HL-60/S4 treated with phorbol 12-myristate 13-acetate at 8.2 ng/mL for 4 days and 3 days (cell line): Measurements from ENCODE around the gene DOK6.

Experiments
- in situ Hi-C: fragments of 300-500 bp; cut with MboI; formaldehyde crosslinking; loops from 2 replicates; pipeline ENCODE4 v1.15.0; 2022; ENCODE audit warnings: low sequenced_read_pairs

DOK6 gene

DNA sequence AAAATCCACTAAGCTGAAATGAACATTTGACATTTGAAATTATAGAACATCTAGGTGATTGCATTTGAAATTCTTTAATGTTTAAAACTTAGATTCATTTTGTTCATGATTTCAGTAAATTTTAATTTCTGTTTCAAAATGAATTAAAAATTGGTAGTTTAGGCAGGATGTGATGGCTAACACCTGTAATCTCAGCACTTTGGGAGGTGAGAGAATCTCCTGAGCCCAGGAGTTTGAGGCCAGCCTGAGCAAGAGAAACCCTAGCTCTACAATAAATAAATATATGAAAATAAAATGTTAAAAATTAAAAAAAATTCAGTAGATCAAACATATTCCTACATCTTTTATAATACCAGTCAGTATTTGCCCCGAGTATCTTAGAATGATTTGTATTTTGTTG is 330.0 kb downstream of the DOK6 start:
- in situ Hi-C loops, result no loop called here

DNA sequence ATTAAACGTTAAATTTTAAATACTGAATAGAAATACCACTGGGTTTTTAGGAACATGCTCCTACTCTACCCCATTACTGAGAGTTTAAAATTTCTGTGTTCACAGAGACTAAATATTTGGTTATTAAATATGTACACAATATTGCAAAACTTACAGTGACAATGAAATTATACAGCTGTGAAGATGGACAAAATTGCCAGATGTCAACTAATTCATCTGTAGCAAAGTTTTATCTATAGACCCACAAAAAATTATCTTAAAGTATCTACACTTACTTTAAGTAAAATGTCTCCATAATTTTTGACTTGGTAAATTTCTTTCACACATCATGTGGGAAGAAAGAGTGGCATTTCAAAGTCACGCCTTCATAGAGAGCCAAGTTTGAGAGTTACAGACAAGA is 333.8 kb downstream of the DOK6 start:
- in situ Hi-C loops, result no loop called here

DNA sequence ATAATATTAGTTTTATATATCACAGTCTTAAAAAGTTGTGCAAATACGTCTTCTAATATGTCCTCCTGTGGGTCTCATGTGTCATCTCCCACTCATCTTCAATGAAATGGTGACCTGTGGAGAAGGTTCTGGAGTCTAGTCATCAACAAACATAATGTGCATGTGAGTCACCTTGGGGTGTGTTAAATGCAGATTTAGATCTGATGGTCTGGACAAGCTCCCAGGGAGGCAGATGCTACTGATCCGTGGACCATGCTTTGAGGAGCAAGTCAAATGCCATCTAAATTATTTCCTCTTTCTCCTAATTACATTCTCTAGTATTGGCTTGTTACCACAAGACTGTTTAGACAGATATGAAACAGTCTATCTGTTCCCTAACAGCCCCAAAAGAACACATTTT is 336.0 kb downstream of the DOK6 start:
- in situ Hi-C loops, result no loop called here

DNA sequence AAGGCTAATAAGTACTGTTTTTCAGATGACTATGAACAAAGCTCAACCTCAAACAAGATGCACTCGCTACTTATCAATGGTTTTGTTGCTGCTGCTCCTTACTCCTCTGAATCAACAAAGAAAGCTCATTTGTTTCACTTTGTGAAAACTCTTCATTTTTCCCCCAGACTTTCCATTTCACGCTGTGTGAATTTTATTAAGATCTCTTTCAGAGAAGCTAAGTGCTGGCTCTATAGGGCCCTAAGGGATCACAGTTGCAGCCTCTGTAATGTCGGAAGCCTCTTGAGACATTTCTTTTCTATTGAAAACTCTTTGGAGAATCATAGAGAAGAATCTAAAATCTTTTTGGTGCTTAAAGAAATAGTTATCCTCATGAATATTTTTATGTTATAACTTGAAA is 337.2 kb downstream of the DOK6 start:
- in situ Hi-C loops, result no loop called here

DNA sequence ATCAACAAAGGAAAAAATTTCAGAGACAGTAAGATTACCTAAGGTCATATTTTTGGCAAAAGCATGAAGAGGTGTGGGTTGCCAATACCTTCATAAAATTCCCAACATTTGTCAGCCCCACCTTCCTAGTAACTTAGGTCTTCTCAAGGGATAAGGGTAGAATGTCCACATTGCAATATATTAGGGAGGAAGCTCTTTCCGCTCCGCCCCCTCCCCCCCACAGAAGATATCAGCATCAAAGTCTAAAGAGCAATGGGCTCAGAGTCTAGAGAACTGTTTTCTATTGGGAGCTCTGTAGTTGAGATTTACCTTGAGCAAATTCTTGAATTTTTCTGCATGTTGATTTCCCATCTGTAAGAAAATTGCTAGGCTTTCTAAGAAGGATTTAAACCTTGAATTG is 346.7 kb downstream of the DOK6 start:
- in situ Hi-C loops, result no loop called here

DNA sequence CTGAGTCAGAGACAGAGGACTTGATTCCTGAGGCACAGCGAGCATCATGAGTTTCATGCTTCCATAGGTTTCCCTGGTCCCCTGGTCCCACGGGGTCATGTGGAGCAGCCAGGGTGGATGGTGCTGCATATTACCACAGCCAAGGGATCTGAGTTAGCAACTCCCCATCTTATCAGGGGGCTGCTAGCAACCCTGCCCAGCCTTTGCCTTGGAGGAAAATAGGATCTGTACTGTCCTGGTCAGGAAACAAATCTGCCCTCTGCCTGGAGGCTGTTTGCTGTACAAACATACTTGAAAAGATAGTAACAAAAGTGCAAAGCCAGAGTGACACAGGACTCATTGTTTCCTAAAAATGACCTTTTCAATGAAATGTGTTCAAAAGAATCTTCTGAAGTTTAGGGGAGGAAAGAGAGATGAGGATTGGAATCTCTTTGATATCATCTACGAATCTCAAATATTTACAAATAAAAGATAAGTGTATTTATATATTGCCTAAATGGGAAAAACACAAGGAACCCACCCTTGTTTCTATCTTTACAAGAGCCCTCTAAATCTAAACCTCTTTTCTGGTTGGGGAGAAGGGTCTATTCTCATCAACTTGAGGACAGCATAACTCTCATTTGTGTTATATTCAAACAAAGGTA is 352.2 kb downstream of the DOK6 start:
- in situ Hi-C loops, result no loop called here

DNA sequence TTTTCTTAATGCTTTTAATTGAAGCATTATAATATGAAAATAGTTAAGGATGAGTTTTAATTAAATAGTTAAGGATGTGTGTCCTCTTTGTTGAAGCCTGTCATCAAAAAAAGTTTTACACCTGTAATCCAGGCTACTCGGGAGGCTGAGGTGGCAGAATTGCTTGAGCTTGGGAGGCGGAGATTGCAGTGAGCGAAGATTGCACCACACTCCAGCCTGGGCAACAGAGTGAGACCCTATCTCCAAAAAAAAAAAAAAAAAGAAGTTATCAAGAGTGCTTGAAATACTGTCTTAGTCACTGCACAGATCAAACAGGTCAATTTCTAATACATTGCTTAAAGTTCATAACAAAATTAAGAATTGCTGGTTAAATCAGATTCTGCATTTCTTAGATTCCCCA is 353.4 kb downstream of the DOK6 start:
- in situ Hi-C loops, result no loop called here

DNA sequence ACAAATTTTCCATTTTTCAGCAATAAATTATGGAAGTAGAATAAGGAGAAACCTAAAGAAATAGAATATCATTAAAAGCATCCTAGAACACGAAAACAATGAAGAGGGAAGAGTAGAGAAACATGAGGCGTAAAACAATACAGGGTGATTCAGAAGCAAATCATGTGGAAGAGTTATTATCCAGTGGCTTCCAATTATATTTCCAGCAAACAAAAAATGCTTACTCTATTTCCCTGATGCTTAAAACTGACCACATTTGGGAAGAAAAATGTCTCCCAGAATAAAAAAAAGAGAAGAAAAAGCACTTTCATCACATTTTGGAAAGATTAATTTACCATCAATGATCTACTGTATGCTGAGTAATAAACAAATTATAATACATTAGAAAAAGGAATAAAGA is 354.4 kb downstream of the DOK6 start:
- in situ Hi-C loops, result no loop called here

DNA sequence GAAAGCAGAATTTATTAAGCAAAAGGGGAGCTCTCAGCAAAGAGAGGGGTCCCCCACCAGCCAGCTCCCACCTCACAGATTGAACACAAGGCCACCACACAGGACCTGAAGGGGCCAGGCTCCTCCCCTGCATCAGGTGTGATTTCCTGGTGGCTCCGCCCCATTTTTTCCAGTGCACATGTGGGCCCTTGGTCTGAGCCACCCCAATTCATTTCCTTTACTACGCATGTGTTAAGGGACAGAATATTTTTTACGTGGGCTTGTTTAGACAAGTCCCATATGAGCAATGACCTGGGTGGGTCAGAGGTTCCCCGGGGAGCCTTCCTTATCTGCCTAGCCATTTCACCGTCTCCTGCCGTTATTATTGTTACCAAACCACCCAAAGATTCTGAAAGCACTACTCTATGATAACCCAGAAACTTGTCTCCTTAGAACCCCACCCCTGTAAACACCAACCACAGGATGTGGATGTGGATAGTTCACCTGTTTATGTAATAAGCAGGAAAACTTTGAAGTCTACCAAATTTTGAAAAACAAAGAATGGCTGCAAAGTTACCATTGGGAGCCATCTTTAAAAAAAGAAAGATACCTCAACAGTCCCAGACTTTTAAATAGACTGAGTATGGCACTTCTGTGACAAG is 355.3 kb downstream of the DOK6 start:
- in situ Hi-C loops, result no loop called here

DNA sequence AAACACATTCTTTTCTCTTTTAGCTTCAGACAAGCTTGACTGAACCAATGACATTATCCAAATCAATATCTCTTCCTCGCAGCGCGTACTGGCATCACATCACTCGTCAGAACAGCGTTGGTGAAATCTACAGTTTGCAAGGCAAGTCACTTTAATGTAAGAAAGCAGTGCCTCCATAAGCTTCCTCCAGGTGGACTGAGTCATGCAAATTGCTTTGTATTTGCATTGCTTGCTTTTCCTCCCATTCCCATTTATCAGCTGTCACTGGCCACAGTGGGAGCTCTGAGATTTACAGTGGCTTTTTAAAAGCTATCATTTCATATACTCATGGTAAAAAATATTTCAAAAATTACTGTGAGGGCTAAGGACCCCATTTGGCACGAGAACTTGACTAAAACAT is 357.0 kb downstream of the DOK6 start:
- in situ Hi-C loops, result no loop called here

DNA sequence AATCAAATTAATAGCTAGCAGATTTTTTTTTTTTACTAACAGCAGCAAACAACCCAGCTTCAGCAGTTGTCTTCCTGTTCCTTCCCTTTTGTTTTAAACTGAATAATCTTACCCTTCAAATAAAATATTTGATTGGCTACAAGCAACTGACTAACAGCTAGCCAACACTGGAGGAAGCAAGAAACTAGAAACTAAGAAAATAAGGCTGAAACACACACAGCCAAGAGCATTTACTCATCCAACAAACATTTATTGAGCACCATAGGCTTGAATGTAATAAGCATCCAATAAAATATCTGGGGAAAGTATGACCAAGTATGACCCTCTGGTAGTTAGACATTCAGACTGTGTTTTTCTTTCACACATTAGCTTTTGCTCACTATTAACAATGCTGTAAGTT is 357.8 kb downstream of the DOK6 start:
- in situ Hi-C loops, result no loop called here

DNA sequence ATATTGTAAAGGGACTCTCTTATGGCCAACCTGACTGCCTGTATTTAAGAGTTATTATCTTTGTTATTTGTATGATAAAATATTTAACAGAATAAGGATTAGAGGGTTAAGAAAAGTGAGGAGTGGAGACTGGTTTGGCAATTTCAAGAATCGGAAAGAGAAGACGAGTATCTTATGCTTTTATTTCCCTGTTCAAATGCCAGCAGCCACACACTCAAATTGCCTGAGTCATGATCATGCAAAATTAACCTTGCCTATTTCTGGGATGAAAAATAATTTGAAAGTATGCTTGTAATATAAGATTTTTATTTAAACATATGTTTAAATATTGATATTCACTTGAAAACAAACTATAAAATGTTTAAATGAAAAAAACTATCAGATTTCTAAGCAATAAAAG is 358.4 kb downstream of the DOK6 start:
- in situ Hi-C loops, result no loop called here

DNA sequence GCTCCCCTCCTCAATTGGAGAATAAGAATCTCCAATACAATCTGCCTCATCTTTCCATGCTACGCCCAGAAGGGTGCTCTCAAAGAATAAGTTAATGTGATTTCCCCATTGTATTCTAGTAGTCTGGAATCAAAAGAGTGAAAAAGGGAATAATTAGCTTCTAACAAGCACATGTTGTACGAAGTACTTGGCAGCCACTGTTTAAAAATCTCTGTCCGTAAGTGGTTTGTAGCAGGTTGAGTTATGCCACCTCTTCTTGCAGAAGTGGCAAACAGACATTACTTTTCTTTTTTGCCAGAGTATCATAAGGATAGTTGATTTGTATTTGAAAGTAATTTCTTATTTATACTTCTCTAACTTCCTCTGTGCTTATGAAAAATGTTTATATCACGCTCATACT is 362.3 kb downstream of the DOK6 start:
- in situ Hi-C loops, result no loop called here

DNA sequence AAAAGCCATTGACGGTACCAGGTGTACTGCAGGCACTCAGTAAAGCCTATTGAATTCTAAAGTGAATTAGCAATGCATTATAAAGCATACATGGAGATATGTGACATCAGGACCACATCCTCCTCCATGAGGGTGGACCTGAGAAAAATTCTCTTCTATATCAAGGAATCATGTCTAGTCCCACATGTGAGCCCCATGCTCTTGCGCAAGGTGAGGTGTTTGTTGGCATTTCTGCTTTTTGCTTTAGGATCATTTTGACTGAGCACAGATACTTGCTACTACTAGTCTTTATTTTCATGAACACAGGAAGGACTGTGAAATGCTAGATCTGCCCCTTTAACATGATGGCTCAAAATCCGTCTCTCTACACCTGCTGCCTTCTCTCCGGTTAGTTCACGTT is 363.1 kb downstream of the DOK6 start:
- in situ Hi-C loops, result no loop called here

DNA sequence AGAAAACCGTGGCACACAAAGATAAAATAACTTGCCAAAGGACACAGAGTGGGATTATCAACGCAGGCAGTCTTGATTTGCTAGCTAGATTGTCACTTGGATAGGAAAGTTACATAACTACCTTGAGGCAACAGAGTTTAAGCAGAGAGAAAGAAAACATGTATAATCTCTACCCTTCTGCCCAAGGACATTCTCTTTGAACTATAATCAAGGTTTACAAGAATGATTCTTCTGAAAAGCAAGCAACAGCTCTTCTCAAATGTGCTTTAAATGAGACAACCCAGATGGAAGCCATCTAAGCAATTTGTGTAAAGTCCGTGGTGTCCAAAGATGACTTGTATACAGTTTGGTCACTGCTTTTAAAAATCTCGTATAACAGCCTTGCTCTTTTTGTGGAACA is 369.6 kb downstream of the DOK6 start:
- in situ Hi-C loops, result no loop called here

DNA sequence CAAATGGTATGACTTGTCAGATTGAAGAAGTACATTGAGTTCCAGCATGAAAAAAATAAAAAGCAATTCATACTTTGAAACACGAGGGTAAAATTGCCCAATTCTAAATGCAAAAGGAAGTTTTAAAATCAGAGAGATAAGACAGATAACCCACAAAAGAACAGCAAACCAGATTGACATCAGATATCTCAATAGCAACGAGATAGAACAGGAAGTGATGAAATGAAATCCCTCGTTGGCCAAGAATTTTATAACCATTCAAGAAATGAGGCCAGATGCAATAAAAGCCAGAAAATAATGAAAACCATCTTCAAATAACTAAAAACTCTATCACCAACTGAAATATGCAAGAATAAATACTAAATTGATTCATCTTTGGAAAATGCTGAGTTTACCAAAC is 374.1 kb downstream of the DOK6 start:
- in situ Hi-C loops, result no loop called here

DNA sequence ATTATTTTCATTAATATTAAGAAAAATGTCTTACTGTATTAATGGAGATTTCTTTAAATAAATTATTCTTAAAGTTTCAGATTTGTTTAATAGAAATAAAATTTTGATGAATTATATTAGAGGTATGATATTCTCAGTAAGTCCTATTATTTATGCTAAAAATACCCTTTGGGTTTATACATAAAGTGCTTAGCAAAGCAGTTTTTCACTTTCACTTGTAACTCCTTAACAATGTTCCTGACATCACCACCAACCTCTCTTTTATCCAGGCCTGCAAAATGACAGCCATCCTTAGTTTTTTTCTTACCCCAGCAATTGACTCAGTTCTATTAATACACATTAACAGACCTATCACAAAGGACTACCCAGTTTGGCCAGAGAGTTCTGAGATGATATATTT is 376.6 kb downstream of the DOK6 start:
- in situ Hi-C loops, result no loop called here

DNA sequence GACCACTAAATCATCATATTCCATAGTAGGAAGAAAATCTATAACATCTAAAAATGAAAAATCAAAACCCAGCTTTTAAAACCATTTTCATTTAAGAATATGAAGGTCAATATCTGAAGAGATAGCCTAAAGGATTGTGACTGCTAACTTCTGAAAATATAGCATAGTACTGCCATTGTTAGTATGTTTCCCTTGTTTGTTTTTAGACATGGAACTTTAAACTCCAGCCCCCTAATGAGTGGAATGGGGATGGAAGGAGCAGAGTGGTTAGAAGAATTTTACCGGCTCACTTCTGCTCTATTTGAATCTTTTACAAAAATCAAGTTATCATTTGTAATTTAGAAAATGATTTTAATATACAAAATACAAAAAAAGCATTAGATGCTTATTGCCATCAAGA is 378.0 kb downstream of the DOK6 start:
- in situ Hi-C loops, result no loop called here

DNA sequence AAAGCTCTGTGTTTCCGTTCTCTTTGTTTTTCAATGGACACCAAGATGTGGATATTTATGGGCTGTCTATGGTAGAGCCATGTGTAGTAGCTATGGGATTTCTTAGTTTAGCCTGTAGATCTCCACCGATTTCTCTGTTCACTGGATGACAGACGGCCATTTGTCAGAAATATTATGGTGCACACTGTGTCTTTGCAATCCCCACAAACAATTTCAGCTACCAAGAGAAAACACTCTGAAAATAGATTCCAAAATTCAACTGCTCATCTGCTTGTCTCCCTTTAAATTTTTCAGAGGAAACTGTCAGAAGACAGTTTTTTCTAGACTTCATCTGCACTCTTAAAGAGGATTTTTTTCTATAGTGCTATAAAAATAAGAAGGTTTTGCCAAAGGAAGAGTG is 380.2 kb downstream of the DOK6 start:
- in situ Hi-C loops, result no loop called here

DNA sequence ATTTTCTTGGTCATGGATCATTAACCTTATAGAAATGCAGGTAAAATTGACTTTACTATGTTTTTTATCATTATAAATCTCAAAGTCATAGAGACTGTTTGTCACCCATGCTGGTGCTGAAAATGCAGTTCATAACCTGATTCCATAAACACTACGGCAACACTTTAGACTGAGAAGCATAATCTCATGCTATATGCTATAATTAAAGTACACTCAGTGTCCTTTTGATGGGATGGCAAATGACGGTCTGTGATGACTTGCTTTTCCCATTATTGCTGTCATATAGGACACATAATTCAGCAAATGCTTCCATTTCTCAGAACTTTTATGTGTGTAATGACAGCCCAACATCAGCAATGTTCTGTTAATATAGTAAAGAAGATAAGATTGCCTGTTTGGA is 384.1 kb downstream of the DOK6 start:
- in situ Hi-C loops, result no loop called here

DNA sequence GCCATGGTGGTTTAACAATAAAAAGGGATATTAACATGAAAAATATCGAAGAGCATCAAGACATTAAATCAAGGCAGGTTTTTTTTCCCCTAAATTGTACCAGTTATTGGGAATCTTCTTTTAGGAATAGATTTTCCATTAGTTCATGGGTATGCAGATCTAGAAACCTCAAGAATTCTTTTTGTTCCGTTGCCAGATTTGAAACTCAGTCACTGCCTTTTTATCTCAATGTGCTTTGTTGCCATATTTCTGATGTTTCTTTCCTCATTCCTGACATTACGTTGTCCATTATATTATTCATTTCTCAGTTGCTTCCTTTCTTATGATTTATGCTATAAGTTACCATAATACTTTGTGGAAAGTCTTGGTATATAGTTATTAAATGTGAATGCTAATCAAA is 384.8 kb downstream of the DOK6 start:
- in situ Hi-C loops, result no loop called here

DNA sequence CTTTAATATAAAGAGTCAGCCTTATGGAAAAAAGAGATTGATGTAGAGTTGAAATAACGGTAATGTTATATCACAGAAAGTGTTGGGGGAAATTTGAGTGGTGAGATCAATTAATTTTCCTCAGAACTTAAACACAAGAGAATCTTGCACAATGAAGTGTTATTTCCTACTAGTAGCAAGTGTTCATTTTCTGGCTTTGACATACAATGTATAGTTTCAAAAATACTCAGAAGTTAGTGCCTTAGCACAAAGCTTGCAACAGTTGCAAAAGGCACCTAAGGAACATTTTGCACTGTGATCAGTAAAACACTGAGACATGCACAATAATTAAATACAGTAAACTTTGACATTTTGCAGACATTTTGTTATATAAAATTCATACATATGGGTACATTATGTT is 385.7 kb downstream of the DOK6 start:
- in situ Hi-C loops, result no loop called here
